ENCODE data around the gene ADRA2B.

- no peak for TF ChIP-seq CTCF (IDR thresholded peaks at IDR 0.05)
- TF ChIP-seq EZH2 (IDR thresholded peaks at IDR 0.05; ENCODE audit: borderline replicate concordance, insufficient read depth, low read depth, low read length, poor library complexity, severe bottlenecking): no peak
These were observed 17.3 kb downstream of the ADRA2B start for GRCh38 chr2:96098900-96099590.
